Caco-2 (cell line): ENCODE data around the gene KLF15. TPM values are rescaled to one million over a fixed set of nuclear protein-coding genes. Genes with fewer than 3 reads are reported as not detected.

Experiments
- BruUV-seq: library from RNA; stranded (reverse); fragments of 400-500 nt; replicated peaks from 2 replicates; lab custom pipeline; 2021; lab: Mats Ljungman, UMichigan
- CTCF ChIA-PET: fragments of 300-600 bp; sonication (Branson Sonifier 250); formaldehyde crosslinking; loops from one replicate; lab custom pipeline; 2022; ENCODE audit warnings: antibody characterized with exemption; lab: Charles Lee
- POLR2A ChIA-PET: fragments of 300-600 bp; sonication (Branson Sonifier 250); formaldehyde crosslinking; loops from one replicate; lab custom pipeline; 2022; ENCODE audit warnings: antibody characterized with exemption; lab: Charles Lee
- DNase-seq, 2 experiments: peaks; one replicate each; pipeline versions ENCODE4 v3.0.0 to v3.0.0-alpha.2; 2020 to 2022
- H3K27me3 ChIP-seq: replicated peaks from 2 replicates; pipeline ENCODE4 v1.6.0; 2011; ENCODE audit warnings: low read length; ENCODE audit not compliant: control insufficient read depth, insufficient read depth
- H3K36me3 ChIP-seq: 2 replicates; pipeline ENCODE4 v1.5.1; 2011; ENCODE audit warnings: low read length; ENCODE audit not compliant: control insufficient read depth, insufficient read depth
- H3K4me1 ChIP-seq: fragments of 250-450 bp; sonication (Bioruptor Pico); 2 replicates; pipeline ENCODE4 v1.5.1; 2020; ENCODE audit warnings: mild to moderate bottlenecking
- H3K4me3 ChIP-seq: 2 replicates; pipeline ENCODE4 v1.5.1; 2011; ENCODE audit warnings: low read depth, mild to moderate bottlenecking, control low read depth, low read length
- H3K9me3 ChIP-seq: fragments of 250-450 bp; sonication (Bioruptor Pico); 2 replicates; pipeline ENCODE4 v1.5.1; 2020; ENCODE audit warnings: mild to moderate bottlenecking, moderate library complexity
- H3K27ac Mint-ChIP-seq: one replicate; pipeline ENCODE4 v1.8.0; 2022; ENCODE audit warnings: mixed read lengths; ENCODE audit not compliant: unreplicated experiment
- H3K27me3 Mint-ChIP-seq: one replicate; pipeline ENCODE4 v1.8.0; 2022; ENCODE audit warnings: mixed read lengths; ENCODE audit not compliant: insufficient read depth, unreplicated experiment
- H3K36me3 Mint-ChIP-seq: one replicate; pipeline ENCODE4 v1.8.0; 2022; ENCODE audit warnings: mild to moderate bottlenecking, mixed read lengths; ENCODE audit not compliant: insufficient read depth, unreplicated experiment
- H3K4me1 Mint-ChIP-seq: one replicate; pipeline ENCODE4 v1.8.0; 2022; ENCODE audit warnings: low read depth, mixed read lengths; ENCODE audit not compliant: unreplicated experiment
- H3K4me3 Mint-ChIP-seq: one replicate; pipeline ENCODE4 v1.8.0; 2022; ENCODE audit warnings: mild to moderate bottlenecking, moderate library complexity, mixed read lengths; ENCODE audit not compliant: unreplicated experiment
- H3K9me3 Mint-ChIP-seq: one replicate; pipeline ENCODE4 v1.8.0; 2022; ENCODE audit warnings: mixed read lengths; ENCODE audit not compliant: unreplicated experiment
- intact Hi-C: fragments of 100-400 bp; cut with micrococcal nuclease; formaldehyde crosslinking; loops from one replicate; pipeline ENCODE4 v1.10.0; 2022; ENCODE audit not compliant: unreplicated experiment
- total RNA-seq: library from RNA; stranded (reverse); gene quantifications from 2 replicates; pipeline ENCODE4 v1.2.3, GENCODE V29; 2022
- TF ChIP-seq, protein P1 (sequence below), 2 experiments: fragments of 200-600 bp in 1 of 2; IDR thresholded peaks; 1 replicate in 1 of 2; 2 replicates in 1 of 2; pipeline versions ENCODE4 v1.5.1 to v1.8.0; 2011 to 2022; ENCODE audit warnings: antibody characterized with exemption in 1 of 2, control low read depth in 1 of 2, inconsistent platforms in 1 of 2, low read depth in 1 of 2, low read length in 1 of 2, mild to moderate bottlenecking in 1 of 2, moderate library complexity in 1 of 2; ENCODE audit not compliant: insufficient read depth in 1 of 2, severe bottlenecking in 1 of 2, unreplicated experiment in 1 of 2

The KLF15 gene
- total RNA-seq, 1 experiment from 2014 or later, result 2.7 TPM

DNA sequence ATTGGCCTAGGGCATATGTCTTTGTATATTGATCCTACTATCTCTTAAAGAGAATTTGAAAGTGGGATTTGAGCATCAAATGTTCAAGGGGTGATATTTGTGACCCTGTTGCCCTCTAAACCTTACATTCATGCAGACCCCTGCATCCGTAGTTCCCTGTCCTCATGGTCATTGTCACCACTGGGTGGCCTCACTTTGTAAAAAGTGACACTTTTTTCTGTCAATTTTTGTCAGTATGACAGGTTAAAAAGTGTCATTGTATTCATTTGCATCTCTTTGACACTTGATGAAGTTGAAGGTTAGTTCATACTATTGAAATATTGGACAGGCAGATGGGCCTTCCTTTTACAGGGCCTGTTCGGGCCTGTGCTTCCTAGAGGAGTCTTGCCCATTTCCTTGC, 12.3 kb upstream of the KLF15 start:
- Histone ChIP-seq H3K4me3 (no peak overlapping the region), H3K9me3 (no peaks in the 10 kb centered on the region), H3K36me3 (no peaks in the 10 kb centered on the region), H3K27me3 (no peaks in the 10 kb centered on the region), H3K4me1 (no peaks in the 10 kb centered on the region)
- Mint-ChIP-seq H3K4me3 (no peak overlapping the region), H3K9me3 (no peaks in the 10 kb centered on the region), H3K4me1 (no peaks in the 10 kb centered on the region), H3K27ac (no peak overlapping the region), H3K36me3 (no peaks in the 10 kb centered on the region), H3K27me3 (peaks cover 3% of the 10 kb centered on the region)
- ChIA-PET CTCF (no interaction called here), POLR2A (no interaction called here)
- BruUV-seq, result no TSS peak
- intact Hi-C loops, result no loop called here
- TF ChIP-seq, protein P1, sequence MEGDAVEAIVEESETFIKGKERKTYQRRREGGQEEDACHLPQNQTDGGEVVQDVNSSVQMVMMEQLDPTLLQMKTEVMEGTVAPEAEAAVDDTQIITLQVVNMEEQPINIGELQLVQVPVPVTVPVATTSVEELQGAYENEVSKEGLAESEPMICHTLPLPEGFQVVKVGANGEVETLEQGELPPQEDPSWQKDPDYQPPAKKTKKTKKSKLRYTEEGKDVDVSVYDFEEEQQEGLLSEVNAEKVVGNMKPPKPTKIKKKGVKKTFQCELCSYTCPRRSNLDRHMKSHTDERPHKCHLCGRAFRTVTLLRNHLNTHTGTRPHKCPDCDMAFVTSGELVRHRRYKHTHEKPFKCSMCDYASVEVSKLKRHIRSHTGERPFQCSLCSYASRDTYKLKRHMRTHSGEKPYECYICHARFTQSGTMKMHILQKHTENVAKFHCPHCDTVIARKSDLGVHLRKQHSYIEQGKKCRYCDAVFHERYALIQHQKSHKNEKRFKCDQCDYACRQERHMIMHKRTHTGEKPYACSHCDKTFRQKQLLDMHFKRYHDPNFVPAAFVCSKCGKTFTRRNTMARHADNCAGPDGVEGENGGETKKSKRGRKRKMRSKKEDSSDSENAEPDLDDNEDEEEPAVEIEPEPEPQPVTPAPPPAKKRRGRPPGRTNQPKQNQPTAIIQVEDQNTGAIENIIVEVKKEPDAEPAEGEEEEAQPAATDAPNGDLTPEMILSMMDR (IDR thresholded peaks at IDR 0.05; ENCODE audit: insufficient read depth in 1 of 2, low read depth in 1 of 2, low read length in 1 of 2, severe bottlenecking in 1 of 2, unreplicated experiment in 1 of 2), result no peak
- DNase-seq, result no peak

DNA sequence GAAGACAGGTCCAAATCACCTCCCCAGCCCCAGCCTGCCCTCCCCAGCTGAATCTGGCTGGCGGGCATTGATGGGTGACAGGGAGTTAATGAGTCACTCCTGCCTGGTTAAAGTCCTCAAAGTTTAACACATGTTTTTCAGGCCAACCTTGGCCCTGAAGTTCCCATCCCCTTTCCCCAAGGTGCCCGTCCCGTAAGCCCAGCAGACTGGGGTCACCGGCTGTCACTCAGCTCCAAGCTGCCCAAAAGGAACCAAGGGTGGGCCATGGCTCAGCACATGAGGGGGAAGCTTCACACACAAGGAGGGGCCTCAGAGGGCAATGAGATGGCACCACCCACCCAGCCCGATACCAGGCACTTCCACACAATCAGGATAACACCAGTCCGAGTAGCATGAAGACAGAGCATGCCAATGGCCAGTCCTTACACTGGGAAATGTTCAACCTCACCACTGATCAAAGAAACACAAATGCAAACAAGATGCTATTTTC, 10.2 kb upstream of the KLF15 start:
- Mint-ChIP-seq H3K4me1 (no peaks in the 10 kb centered on the region), H3K9me3 (no peaks in the 10 kb centered on the region), H3K36me3 (no peaks in the 10 kb centered on the region), H3K27me3 (peaks cover 4% of the 10 kb centered on the region), H3K4me3 (no peak overlapping the region), H3K27ac (no peak overlapping the region)
- H3K36me3 ChIP-seq, result no peaks in the 10 kb centered on the region
- H3K27me3 ChIP-seq, result no peaks in the 10 kb centered on the region
- TF ChIP-seq, protein P1 (IDR thresholded peaks at IDR 0.05; ENCODE audit: insufficient read depth in 1 of 2, low read depth in 1 of 2, low read length in 1 of 2, severe bottlenecking in 1 of 2, unreplicated experiment in 1 of 2), result no peak
- no peak for DNase-seq
- H3K4me3 ChIP-seq, result no peak overlapping the region
- no peaks in the 10 kb centered on the region for H3K9me3 ChIP-seq
- no peaks in the 10 kb centered on the region for H3K4me1 ChIP-seq
- no TSS peak for BruUV-seq
- intact Hi-C loops, result no loop called here
- POLR2A ChIA-PET, result no interaction called here
- CTCF ChIA-PET, result no interaction called here

DNA sequence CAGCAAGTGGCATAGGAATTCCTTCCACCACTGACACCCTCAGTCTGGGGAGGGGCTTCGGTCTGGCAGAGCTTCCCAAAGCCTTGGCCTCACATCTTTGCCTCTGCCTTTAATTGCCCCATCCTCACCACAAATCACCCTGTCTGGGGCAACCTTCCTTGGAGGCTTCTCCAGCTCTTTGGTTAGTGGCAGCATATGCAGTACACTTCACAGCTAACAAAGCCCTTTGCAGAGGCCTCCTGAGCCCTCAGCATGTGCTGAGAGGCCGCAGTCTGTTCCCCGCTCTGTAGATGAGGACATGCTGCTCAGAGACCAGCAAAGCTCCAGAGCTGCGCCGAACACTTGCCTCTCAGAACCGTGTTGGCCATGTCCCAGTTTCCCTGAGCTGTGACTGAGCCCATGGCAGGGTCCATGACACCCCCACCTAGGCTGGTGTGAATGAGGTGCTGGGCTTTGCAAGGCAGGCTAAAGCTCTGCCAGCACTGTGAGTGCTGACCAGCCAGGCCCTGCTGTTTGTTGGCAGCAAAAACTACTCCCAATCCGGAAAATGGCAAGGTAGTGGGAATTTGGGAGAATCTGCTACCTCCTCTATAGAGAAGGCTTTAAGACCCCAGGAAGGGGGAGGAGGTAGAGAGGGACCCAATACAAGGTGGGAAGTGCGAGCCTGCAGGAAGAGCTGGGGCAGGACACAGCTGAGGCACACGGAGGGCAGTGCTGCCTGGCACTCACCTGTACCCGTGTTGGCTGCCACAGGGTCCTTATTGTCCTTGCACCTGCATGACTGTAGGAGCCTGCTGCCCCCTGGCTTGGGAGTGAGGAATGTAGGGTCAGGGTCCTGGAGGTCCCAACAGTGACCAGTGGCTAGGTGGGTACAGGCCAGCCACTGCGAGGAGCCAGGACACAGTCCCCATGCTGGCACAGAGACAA, 8.4 kb upstream of the KLF15 start:
- Histone ChIP-seq H3K36me3 (no peaks in the 10 kb centered on the region), H3K9me3 (no peaks in the 10 kb centered on the region), H3K4me3 (no peak overlapping the region), H3K4me1 (no peaks in the 10 kb centered on the region), H3K27me3 (no peaks in the 10 kb centered on the region; the same call in 1 of the 2 replicates)
- ChIA-PET POLR2A (no interaction called here), CTCF (interaction anchor here (0.7 kb wide), 1 partner anchor 23 kb away, joined by 4 read pairs; no protein-coding TSS in a partner anchor)
- DNase-seq, result peak in 1 of 2 experiments; percentile 32
- Mint-ChIP-seq H3K9me3 (no peaks in the 10 kb centered on the region), H3K4me3 (no peak overlapping the region), H3K27ac (no peak overlapping the region), H3K27me3 (peaks cover 6% of the 10 kb centered on the region), H3K36me3 (no peaks in the 10 kb centered on the region), H3K4me1 (no peaks in the 10 kb centered on the region)
- TF ChIP-seq, protein P1 (IDR thresholded peaks at IDR 0.05; ENCODE audit: insufficient read depth in 1 of 2, low read depth in 1 of 2, low read length in 1 of 2, severe bottlenecking in 1 of 2, unreplicated experiment in 1 of 2), result peak in 1 of 2 experiments; percentile 21
- no TSS peak for BruUV-seq
- intact Hi-C loops, result no loop called here
